Measurements from ENCODE around the gene OR1S2.

The OR1S2 gene

DNA sequence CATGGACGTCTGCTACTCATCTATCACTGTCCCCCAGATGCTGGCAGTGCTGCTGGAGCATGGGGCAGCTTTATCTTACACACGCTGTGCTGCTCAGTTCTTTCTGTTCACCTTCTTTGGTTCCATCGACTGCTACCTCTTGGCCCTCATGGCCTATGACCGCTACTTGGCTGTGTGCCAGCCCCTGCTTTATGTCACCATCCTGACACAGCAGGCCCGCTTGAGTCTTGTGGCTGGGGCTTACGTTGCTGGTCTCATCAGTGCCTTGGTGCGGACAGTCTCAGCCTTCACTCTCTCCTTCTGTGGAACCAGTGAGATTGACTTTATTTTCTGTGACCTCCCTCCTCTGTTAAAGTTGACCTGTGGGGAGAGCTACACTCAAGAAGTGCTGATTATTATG lies 24.3 kb downstream of the OR1S2 start:
- Histone ChIP-seq H3K4me3 (ENCODE audit: low read depth in 1 of 2, low read length in 1 of 2) (no peak overlapping the region), H3K27ac (no peak overlapping the region), H3K9me3 (no peaks in the 10 kb centered on the region), H3K36me3 (no peaks in the 10 kb centered on the region), H3K4me1 (ENCODE audit: control insufficient read depth in 1 of 2, insufficient read depth in 1 of 2, low read depth in 1 of 2, low read length in 1 of 2) (no peaks in the 10 kb centered on the region), H3K27me3 (no peaks in the 10 kb centered on the region)
- TF ChIP-seq, protein P1, sequence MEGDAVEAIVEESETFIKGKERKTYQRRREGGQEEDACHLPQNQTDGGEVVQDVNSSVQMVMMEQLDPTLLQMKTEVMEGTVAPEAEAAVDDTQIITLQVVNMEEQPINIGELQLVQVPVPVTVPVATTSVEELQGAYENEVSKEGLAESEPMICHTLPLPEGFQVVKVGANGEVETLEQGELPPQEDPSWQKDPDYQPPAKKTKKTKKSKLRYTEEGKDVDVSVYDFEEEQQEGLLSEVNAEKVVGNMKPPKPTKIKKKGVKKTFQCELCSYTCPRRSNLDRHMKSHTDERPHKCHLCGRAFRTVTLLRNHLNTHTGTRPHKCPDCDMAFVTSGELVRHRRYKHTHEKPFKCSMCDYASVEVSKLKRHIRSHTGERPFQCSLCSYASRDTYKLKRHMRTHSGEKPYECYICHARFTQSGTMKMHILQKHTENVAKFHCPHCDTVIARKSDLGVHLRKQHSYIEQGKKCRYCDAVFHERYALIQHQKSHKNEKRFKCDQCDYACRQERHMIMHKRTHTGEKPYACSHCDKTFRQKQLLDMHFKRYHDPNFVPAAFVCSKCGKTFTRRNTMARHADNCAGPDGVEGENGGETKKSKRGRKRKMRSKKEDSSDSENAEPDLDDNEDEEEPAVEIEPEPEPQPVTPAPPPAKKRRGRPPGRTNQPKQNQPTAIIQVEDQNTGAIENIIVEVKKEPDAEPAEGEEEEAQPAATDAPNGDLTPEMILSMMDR (IDR thresholded peaks at IDR 0.05), result no peak

DNA sequence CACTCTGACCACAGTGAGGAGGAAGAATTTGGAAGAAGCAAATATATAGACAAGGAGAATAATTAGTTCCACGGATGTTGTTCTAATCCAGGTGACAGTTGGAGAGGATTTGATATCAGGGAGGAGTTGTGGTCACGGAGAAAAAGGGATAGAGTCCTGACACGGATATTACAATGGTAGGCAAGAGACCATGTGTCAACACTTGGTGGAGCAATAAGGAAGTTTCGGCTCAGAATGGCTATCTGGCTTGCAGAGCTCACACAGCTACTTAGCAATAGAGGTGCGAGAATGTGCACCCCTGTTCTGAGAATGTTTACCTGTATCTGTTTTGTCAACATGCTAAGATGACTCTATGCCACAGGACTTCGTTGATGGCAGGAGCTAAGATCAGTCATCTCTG lies 25.5 kb downstream of the OR1S2 start:
- H3K4me3 ChIP-seq (ENCODE audit: low read depth in 1 of 2, low read length in 1 of 2), result no peak overlapping the region
- H3K9me3 ChIP-seq, result no peaks in the 10 kb centered on the region
- no peaks in the 10 kb centered on the region for H3K27me3 ChIP-seq
- no peak overlapping the region for H3K27ac ChIP-seq
- TF ChIP-seq, protein P1 (IDR thresholded peaks at IDR 0.05), result no peak
- H3K36me3 ChIP-seq, result no peaks in the 10 kb centered on the region
- H3K4me1 ChIP-seq (ENCODE audit: control insufficient read depth in 1 of 2, insufficient read depth in 1 of 2, low read depth in 1 of 2, low read length in 1 of 2), result no peaks in the 10 kb centered on the region

DNA sequence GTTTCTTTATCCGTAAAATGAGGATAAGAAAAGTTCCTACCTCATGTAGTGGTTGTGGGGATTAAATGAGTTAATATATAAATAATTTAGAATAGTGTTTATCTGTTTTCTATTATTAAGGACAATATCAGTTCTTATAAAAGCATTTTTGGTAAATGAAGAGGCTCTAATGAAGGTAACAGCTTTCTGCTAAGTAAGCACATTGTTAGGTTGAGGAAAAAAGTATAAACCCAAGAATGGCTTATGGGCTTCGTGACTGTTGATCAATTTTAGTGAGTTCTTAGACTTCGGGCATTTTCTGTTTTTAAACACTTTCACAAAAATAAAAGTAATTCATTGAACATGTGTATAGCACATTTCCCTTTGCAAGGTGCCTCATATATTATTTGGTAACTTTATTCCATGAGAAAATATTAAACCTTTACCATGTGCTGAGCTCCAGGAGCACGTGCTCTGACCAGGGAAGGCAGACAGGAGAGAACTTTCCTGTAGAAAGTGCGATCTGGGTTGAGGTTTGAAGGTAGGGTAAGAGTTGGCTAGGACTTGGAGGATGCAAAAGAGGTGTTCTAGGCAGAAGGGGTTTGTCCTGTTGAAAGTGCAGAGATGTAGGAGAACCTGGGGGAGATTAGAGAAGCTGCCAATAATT lies 26.4 kb downstream of the OR1S2 start:
- Histone ChIP-seq H3K27ac (no peak overlapping the region), H3K36me3 (no peaks in the 10 kb centered on the region), H3K4me3 (ENCODE audit: low read depth in 1 of 2, low read length in 1 of 2) (no peak overlapping the region), H3K27me3 (no peaks in the 10 kb centered on the region), H3K9me3 (no peaks in the 10 kb centered on the region), H3K4me1 (ENCODE audit: control insufficient read depth in 1 of 2, insufficient read depth in 1 of 2, low read depth in 1 of 2, low read length in 1 of 2) (no peaks in the 10 kb centered on the region)
- TF ChIP-seq, protein P1 (IDR thresholded peaks at IDR 0.05), result no peak

DNA sequence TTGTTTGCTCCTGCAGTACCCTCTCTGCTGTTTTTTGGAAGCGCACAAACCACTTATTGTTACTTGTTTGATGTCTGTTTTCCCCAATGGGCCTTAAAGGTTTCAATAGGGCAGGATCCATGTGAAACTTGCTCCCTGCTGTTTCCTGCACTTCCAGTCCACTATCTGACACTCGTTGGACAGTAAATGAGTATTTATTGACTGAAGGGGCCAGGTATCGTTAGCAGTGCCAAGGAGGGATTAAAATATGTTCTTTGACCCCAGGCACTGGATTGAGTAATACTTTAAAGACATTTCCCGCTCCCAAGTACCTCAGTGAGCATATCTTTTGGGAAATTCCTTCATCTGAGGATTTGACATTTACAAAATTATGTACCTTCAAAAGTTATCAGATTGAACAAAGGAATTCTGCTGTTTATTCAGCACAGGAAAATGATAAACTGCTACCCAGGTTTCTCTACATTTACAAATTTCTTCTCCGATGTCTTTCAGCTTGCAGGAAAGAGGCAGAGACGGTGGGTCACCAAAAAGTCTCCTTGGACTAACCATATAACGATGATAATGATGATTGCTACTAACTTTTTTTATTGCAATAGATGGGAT lies 38.3 kb downstream of the OR1S2 start:
- Histone ChIP-seq H3K9me3 (no peaks in the 10 kb centered on the region), H3K27me3 (no peaks in the 10 kb centered on the region), H3K4me1 (ENCODE audit: control insufficient read depth in 1 of 2, insufficient read depth in 1 of 2, low read depth in 1 of 2, low read length in 1 of 2) (no peaks in the 10 kb centered on the region), H3K4me3 (ENCODE audit: low read depth in 1 of 2, low read length in 1 of 2) (no peak overlapping the region), H3K36me3 (no peaks in the 10 kb centered on the region), H3K27ac (no peak overlapping the region)
- TF ChIP-seq, protein P1 (IDR thresholded peaks at IDR 0.05), result no peak

- no peaks in the 10 kb centered on the region for H3K36me3 ChIP-seq
- TF ChIP-seq, protein P1 (IDR thresholded peaks at IDR 0.05), result no peak
- H3K4me1 ChIP-seq (ENCODE audit: control insufficient read depth in 1 of 2, insufficient read depth in 1 of 2, low read depth in 1 of 2, low read length in 1 of 2), result no peaks in the 10 kb centered on the region
- H3K4me3 ChIP-seq (ENCODE audit: low read depth in 1 of 2, low read length in 1 of 2), result no peak overlapping the region
- H3K9me3 ChIP-seq, result no peaks in the 10 kb centered on the region
- H3K27ac ChIP-seq, result no peak overlapping the region
- H3K27me3 ChIP-seq, result no peaks in the 10 kb centered on the region
Measured at GRCh38 chr11:58164990-58165389, 39.0 kb downstream of the OR1S2 start.

All from neutrophil (primary cell).